Loucy (cell line): Measurements from ENCODE around the gene GAPVD1.

Experiments
- H2AFZ ChIP-seq: fragments of 200-600 bp; sonication (generic); 2 replicates; pipeline ENCODE4 v1.6.0; 2016; ENCODE audit warnings: antibody characterized with exemption, mild to moderate bottlenecking, low read length, moderate library complexity
- H3F3A ChIP-seq: fragments of 200-600 bp; 2 replicates; pipeline ENCODE4 v1.6.0; 2016; ENCODE audit warnings: antibody characterized with exemption, low read depth, mild to moderate bottlenecking
- H3K27me3 ChIP-seq: fragments of 200-600 bp; sonication (generic); 2 replicates; pipeline ENCODE4 v1.6.1; 2014; ENCODE audit warnings: low read length, mild to moderate bottlenecking; ENCODE audit not compliant: insufficient read depth, poor library complexity, severe bottlenecking
- H3K36me3 ChIP-seq: fragments of 200-600 bp; sonication (generic); 2 replicates; pipeline ENCODE4 v1.6.1; 2016; ENCODE audit warnings: low read length; ENCODE audit not compliant: insufficient read depth
- H3K4me1 ChIP-seq: fragments of 200-600 bp; sonication (generic); 2 replicates; pipeline ENCODE4 v1.5.1; 2014; ENCODE audit warnings: low read length, mild to moderate bottlenecking; ENCODE audit not compliant: insufficient read depth, poor library complexity, severe bottlenecking
- H3K4me2 ChIP-seq: fragments of 200-600 bp; sonication (generic); 2 replicates; pipeline ENCODE4 v1.6.0; 2014; ENCODE audit warnings: antibody characterized with exemption, low read length, low read depth, mild to moderate bottlenecking; ENCODE audit not compliant: poor library complexity, severe bottlenecking
- H3K4me3 ChIP-seq: fragments of 200-600 bp; sonication (generic); 2 replicates; pipeline ENCODE4 v1.5.1; 2014; ENCODE audit warnings: low read length, mild to moderate bottlenecking, mixed read lengths; ENCODE audit not compliant: poor library complexity, severe bottlenecking
- H3K79me2 ChIP-seq: fragments of 200-600 bp; sonication (generic); 2 replicates; pipeline ENCODE4 v1.6.1; 2014; ENCODE audit warnings: low read length; ENCODE audit not compliant: insufficient read depth
- H3K9ac ChIP-seq: fragments of 200-600 bp; sonication (generic); 2 replicates; pipeline ENCODE4 v1.6.0; 2014; ENCODE audit warnings: mild to moderate bottlenecking, low read depth, low read length, moderate library complexity; ENCODE audit not compliant: poor library complexity, severe bottlenecking
- H3K9me2 ChIP-seq: fragments of 200-600 bp; sonication (generic); replicated peaks from 2 replicates; pipeline ENCODE4 v1.6.1; 2016; ENCODE audit warnings: low read depth, low read length, mixed read lengths
- H3K9me3 ChIP-seq: fragments of 200-600 bp; sonication (generic); 2 replicates; pipeline ENCODE4 v1.6.1; 2014; ENCODE audit warnings: mild to moderate bottlenecking, antibody characterized with exemption, low read length, low read depth; ENCODE audit not compliant: insufficient read depth
- H4K20me1 ChIP-seq: fragments of 200-600 bp; sonication (generic); 2 replicates; pipeline ENCODE4 v1.6.0; 2014; ENCODE audit warnings: antibody characterized with exemption, low read length, mild to moderate bottlenecking; ENCODE audit not compliant: insufficient read depth, poor library complexity, severe bottlenecking
- CTCF ChIP-seq: fragments of 200-600 bp; sonication (generic); conservative IDR thresholded peaks from 2 replicates; pipeline ENCODE4 v1.5.1; 2014; ENCODE audit warnings: mild to moderate bottlenecking, antibody characterized with exemption, low read length
- EZH2phosphoT487 ChIP-seq: fragments of 200-600 bp; IDR thresholded peaks from 2 replicates; pipeline ENCODE4 v1.6.1; 2018; ENCODE audit warnings: antibody characterized with exemption, mild to moderate bottlenecking, moderate library complexity, borderline replicate concordance

GAPVD1 gene

GRCh38 chr9:125387861-125388524, 126.4 kb downstream of the GAPVD1 start:
- Histone ChIP-seq H3K9me3 (no peaks in the 10 kb centered on the region), H3K36me3 (no peaks in the 10 kb centered on the region), H3F3A (no peaks in the 10 kb centered on the region), H3K27me3 (no peaks in the 10 kb centered on the region), H3K79me2 (no peaks in the 10 kb centered on the region), H3K9ac (no peak overlapping the region), H4K20me1 (no peaks in the 10 kb centered on the region), H3K4me2 (no peak overlapping the region), H3K9me2 (no peaks in the 10 kb centered on the region), H3K4me1 (no peaks in the 10 kb centered on the region), H3K4me3 (no peak overlapping the region), H2AFZ (no peak overlapping the region)
- TF ChIP-seq EZH2phosphoT487 (no peak), CTCF (no peak)

- TF ChIP-seq EZH2phosphoT487 = no peak
- no peak for TF ChIP-seq CTCF
- Histone ChIP-seq H3K4me2 (no peak overlapping the region), H3F3A (no peaks in the 10 kb centered on the region), H3K9ac (no peak overlapping the region), H3K79me2 (no peaks in the 10 kb centered on the region), H3K36me3 (no peaks in the 10 kb centered on the region), H3K4me1 (no peaks in the 10 kb centered on the region), H3K9me3 (no peaks in the 10 kb centered on the region), H3K9me2 (no peaks in the 10 kb centered on the region), H3K4me3 (no peak overlapping the region), H2AFZ (no peak overlapping the region), H3K27me3 (no peaks in the 10 kb centered on the region), H4K20me1 (no peaks in the 10 kb centered on the region)
These were observed 127.4 kb downstream of the GAPVD1 start for GRCh38 chr9:125388978-125389377.

- Histone ChIP-seq H3K9me2 (no peaks in the 10 kb centered on the region), H3K4me3 (no peak overlapping the region), H4K20me1 (no peaks in the 10 kb centered on the region), H3K9ac (no peak overlapping the region), H2AFZ (no peak overlapping the region), H3K4me2 (no peak overlapping the region), H3K9me3 (no peaks in the 10 kb centered on the region), H3F3A (no peaks in the 10 kb centered on the region), H3K4me1 (no peaks in the 10 kb centered on the region), H3K79me2 (no peaks in the 10 kb centered on the region), H3K27me3 (no peaks in the 10 kb centered on the region), H3K36me3 (no peaks in the 10 kb centered on the region)
- TF ChIP-seq CTCF (no peak), EZH2phosphoT487 (no peak)
These were observed 130.1 kb downstream of the GAPVD1 start for GRCh38 chr9:125391704-125392103.
